Right lobe of liver (tissue), 4 donors: ENCODE results near the gene IL1RL1.

Experiments used
- POLR2A ChIP-seq: fragments of 450-650 bp; IDR thresholded peaks from one replicate; pipeline ENCODE4 v1.6.1; 2017; ENCODE audit warnings: antibody characterized with exemption, mild to moderate bottlenecking
- TF ChIP-seq, protein P1 (sequence below), 4 donors: fragments of 200-600 bp in 3 of 4; fragments of 450-650 bp in 1 of 4; IDR thresholded peaks; one replicate each; pipeline versions ENCODE4 v1.5.1 to v1.8.0; 2016 to 2022; ENCODE audit warnings: antibody characterized with exemption in 4 of 4, mild to moderate bottlenecking in 2 of 4
- donor health status: DM: no; HTN: no; CAD: no.
- donor health status: DM: no; HTN: no; CAD: no.
- donor health status: DM: no; HTN: yes; CAD: no.

GRCh38 chr2:102262216-102263129 is 48.9 kb upstream of the IL1RL1 start:
- TF ChIP-seq, protein P1, sequence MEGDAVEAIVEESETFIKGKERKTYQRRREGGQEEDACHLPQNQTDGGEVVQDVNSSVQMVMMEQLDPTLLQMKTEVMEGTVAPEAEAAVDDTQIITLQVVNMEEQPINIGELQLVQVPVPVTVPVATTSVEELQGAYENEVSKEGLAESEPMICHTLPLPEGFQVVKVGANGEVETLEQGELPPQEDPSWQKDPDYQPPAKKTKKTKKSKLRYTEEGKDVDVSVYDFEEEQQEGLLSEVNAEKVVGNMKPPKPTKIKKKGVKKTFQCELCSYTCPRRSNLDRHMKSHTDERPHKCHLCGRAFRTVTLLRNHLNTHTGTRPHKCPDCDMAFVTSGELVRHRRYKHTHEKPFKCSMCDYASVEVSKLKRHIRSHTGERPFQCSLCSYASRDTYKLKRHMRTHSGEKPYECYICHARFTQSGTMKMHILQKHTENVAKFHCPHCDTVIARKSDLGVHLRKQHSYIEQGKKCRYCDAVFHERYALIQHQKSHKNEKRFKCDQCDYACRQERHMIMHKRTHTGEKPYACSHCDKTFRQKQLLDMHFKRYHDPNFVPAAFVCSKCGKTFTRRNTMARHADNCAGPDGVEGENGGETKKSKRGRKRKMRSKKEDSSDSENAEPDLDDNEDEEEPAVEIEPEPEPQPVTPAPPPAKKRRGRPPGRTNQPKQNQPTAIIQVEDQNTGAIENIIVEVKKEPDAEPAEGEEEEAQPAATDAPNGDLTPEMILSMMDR (IDR thresholded peaks at IDR 0.05) = no peak
- no peak for TF ChIP-seq POLR2A
